ENCODE measurements around the gene TOR2A. TPM values are rescaled to one million over a fixed set of nuclear protein-coding genes. Genes with fewer than 3 reads are reported as not detected.

TOR2A gene
- total RNA-seq, 1 experiment from 2014 or later = 14.4 TPM

DNA sequence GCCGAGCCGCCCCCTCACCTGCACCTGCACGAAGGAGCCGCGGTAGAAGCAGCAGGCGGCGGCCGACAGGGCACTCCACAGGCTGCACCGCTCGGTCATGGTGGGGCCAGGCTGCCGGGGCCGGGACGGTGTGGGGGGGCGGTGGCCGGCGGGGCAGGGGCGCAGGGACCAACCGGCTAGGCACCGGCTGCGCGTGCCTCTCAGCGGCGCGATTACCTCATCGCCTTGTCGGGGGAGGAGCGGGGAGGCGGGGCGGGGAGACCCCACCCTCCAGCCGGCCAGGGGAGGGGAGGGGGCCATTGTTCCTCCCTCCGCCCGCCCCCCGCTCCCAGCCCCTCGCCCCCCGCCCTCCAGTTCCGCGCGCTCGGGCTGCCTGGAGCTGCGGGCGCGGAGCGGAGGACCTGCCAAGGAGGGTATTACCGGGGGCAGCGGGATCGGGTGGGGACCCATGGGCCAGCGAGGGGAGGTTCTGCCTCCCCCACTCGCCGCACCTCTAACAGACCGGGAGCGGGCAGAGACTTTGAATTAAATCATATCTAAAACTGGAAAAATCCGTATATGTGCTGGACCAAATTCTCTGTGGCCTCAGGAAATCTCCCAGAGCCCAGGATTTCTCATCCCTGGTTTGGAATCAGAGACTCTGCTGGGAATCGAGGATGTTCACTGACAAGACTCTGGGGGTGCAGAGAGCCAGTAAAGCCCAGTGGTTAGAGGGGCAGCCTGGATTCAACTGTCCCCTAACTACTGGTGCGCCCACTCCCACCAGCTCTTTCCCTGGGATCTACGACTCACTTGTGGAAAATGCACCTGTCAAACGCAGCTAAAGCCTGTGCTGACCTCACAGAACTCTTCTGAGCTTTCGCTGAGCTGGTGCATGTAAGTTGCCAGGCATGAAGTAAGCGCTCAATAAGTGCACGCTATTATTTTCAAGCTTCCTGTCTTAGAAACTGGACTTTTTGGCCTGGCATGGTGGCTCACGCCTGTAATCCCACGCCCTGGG is 20.3 kb upstream of the TOR2A start (continued):
- TF ChIP-seq, protein P1, sequence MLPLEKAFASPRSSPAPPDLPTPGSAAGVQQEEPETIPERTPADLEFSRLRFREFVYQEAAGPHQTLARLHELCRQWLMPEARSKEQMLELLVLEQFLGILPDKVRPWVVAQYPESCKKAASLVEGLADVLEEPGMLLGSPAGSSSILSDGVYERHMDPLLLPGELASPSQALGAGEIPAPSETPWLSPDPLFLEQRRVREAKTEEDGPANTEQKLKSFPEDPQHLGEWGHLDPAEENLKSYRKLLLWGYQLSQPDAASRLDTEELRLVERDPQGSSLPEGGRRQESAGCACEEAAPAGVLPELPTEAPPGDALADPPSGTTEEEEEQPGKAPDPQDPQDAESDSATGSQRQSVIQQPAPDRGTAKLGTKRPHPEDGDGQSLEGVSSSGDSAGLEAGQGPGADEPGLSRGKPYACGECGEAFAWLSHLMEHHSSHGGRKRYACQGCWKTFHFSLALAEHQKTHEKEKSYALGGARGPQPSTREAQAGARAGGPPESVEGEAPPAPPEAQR (CRISPR knock-in tag; IDR thresholded peaks at IDR 0.05) = no peak
- TF ChIP-seq ZNF416 (CRISPR knock-in tag; IDR thresholded peaks at IDR 0.05) (no peak), HMGA2 (CRISPR knock-in tag; IDR thresholded peaks at IDR 0.05) (no peak), SP1 (CRISPR knock-in tag; conservative IDR thresholded peaks at IDR 0.05) (no peak)
- TF ChIP-seq, protein P2, sequence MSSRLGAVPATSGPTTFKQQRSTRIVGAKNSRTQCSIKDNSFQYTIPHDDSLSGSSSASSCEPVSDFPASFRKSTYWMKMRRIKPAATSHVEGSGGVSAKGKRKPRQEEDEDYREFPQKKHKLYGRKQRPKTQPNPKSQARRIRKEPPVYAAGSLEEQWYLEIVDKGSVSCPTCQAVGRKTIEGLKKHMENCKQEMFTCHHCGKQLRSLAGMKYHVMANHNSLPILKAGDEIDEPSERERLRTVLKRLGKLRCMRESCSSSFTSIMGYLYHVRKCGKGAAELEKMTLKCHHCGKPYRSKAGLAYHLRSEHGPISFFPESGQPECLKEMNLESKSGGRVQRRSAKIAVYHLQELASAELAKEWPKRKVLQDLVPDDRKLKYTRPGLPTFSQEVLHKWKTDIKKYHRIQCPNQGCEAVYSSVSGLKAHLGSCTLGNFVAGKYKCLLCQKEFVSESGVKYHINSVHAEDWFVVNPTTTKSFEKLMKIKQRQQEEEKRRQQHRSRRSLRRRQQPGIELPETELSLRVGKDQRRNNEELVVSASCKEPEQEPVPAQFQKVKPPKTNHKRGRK (CRISPR knock-in tag; IDR thresholded peaks at IDR 0.05; ENCODE audit: borderline replicate concordance) = no peak

DNA sequence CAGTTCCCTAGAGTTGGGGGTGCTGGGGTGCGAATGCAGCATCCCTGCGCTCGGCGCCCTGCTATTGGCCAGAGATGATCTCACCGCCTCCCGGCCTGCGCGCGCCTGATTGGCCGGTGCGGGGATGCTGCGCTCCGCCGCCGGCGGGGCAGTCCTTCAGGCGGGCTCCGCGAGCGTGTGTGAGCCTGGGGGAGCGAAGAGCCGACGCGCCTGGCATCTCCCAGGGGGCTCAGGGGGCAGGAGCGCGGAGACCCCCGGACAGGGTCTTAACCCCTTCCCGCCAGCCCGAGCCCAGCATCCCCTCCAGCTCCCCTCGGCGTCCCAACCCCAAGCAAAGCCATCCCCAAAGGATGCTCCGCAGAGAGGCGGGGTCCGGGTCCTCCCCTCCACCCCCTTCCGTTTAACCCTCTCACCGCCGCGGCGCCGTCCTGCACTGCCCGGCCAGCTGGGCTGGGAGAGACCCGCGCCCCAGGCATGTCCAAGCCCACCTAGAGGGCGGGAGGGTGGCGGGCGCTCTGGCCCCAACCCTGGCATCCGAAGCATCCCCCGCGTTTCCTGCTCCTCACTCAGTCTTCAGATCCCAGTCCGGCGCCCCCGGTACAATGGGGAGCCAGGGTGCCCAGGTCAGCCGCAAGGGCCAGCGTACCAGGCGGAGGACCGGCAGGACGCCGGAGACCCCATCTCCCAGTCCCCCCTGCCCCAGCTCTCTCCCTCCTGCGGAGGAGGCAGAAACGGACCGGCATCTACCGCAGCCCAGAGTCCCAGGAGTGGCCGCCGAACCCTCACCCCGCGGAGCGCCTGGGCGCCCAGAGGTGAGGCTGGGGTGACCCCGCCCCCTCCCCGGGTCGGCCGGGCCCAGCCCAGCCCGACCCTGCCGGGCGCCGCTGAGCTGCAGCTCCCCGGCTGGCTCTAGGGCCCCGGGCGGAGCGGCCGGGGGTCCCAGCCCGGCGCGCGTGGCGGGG is 19.3 kb upstream of the TOR2A start:
- ATAC-seq (peak; percentile 84), DNase-seq (ENCODE audit: low spot score) (peak; percentile 80)
- H3K27me3 Mint-ChIP-seq (ENCODE audit: low read depth) = peaks cover 58% of the 10 kb centered on the region
- ChIA-PET POLR2A (interaction anchor here (0.5 to 1.1 kb wide), 4 partner anchors 12 to 185 kb away, joined by 3 to 4 read pairs (median 3); partner anchors contain the start of gene CDK9), CTCF (interaction anchor here (0.8 to 3.3 kb wide), 8 partner anchors 9 to 167 kb away, joined by 3 to 34 read pairs (median 10); partner anchors contain the start of genes ENG and TOR2A)
- H3K36me3 Mint-ChIP-seq = no peaks in the 10 kb centered on the region
- H3K4me1 Mint-ChIP-seq = peaks cover 4% of the 10 kb centered on the region; the same call in 1 of the 2 replicates
- H3K9me3 Mint-ChIP-seq = no peaks in the 10 kb centered on the region
- H3K27ac Mint-ChIP-seq = no peak overlapping the region
- peak overlapping the region; percentile 68 for H3K4me3 Mint-ChIP-seq
- TF ChIP-seq, protein P3, sequence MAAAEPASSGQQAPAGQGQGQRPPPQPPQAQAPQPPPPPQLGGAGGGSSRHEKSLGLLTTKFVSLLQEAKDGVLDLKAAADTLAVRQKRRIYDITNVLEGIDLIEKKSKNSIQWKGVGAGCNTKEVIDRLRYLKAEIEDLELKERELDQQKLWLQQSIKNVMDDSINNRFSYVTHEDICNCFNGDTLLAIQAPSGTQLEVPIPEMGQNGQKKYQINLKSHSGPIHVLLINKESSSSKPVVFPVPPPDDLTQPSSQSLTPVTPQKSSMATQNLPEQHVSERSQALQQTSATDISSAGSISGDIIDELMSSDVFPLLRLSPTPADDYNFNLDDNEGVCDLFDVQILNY (CRISPR knock-in tag; IDR thresholded peaks at IDR 0.05) = peak; percentile 62; the same call in 1 of the 2 replicates
- TF ChIP-seq, protein P4, sequence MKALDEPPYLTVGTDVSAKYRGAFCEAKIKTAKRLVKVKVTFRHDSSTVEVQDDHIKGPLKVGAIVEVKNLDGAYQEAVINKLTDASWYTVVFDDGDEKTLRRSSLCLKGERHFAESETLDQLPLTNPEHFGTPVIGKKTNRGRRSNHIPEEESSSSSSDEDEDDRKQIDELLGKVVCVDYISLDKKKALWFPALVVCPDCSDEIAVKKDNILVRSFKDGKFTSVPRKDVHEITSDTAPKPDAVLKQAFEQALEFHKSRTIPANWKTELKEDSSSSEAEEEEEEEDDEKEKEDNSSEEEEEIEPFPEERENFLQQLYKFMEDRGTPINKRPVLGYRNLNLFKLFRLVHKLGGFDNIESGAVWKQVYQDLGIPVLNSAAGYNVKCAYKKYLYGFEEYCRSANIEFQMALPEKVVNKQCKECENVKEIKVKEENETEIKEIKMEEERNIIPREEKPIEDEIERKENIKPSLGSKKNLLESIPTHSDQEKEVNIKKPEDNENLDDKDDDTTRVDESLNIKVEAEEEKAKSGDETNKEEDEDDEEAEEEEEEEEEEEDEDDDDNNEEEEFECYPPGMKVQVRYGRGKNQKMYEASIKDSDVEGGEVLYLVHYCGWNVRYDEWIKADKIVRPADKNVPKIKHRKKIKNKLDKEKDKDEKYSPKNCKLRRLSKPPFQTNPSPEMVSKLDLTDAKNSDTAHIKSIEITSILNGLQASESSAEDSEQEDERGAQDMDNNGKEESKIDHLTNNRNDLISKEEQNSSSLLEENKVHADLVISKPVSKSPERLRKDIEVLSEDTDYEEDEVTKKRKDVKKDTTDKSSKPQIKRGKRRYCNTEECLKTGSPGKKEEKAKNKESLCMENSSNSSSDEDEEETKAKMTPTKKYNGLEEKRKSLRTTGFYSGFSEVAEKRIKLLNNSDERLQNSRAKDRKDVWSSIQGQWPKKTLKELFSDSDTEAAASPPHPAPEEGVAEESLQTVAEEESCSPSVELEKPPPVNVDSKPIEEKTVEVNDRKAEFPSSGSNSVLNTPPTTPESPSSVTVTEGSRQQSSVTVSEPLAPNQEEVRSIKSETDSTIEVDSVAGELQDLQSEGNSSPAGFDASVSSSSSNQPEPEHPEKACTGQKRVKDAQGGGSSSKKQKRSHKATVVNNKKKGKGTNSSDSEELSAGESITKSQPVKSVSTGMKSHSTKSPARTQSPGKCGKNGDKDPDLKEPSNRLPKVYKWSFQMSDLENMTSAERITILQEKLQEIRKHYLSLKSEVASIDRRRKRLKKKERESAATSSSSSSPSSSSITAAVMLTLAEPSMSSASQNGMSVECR (CRISPR knock-in tag; IDR thresholded peaks at IDR 0.05; ENCODE audit: borderline replicate concordance) = peak; percentile 41; the same call in 1 of the 2 replicates
- TF ChIP-seq, protein P5, sequence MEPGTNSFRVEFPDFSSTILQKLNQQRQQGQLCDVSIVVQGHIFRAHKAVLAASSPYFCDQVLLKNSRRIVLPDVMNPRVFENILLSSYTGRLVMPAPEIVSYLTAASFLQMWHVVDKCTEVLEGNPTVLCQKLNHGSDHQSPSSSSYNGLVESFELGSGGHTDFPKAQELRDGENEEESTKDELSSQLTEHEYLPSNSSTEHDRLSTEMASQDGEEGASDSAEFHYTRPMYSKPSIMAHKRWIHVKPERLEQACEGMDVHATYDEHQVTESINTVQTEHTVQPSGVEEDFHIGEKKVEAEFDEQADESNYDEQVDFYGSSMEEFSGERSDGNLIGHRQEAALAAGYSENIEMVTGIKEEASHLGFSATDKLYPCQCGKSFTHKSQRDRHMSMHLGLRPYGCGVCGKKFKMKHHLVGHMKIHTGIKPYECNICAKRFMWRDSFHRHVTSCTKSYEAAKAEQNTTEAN (CRISPR knock-in tag; IDR thresholded peaks at IDR 0.05) = 0 out of 2 replicates have a peak, but pooled peaks have one; percentile 52
- TF ChIP-seq NFYB (CRISPR knock-in tag; conservative IDR thresholded peaks at IDR 0.05; ENCODE audit: low read depth) = peak; percentile 62; the same call in 1 of the 2 replicates
- TF ChIP-seq FOXP1 (CRISPR knock-in tag; IDR thresholded peaks at IDR 0.05; ENCODE audit: borderline replicate concordance) = peak; percentile 66
- TF ChIP-seq ZNF138 (CRISPR knock-in tag; conservative IDR thresholded peaks at IDR 0.05) = 0 out of 2 replicates have a peak, but pooled peaks have one; percentile 77
- TF ChIP-seq, protein P6, sequence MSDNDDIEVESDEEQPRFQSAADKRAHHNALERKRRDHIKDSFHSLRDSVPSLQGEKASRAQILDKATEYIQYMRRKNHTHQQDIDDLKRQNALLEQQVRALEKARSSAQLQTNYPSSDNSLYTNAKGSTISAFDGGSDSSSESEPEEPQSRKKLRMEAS (CRISPR knock-in tag; IDR thresholded peaks at IDR 0.05) = peak; percentile 53
- no peak for TF ChIP-seq ZNF396 (CRISPR knock-in tag; IDR thresholded peaks at IDR 0.05; ENCODE audit: borderline replicate concordance)
- TF ChIP-seq SP1 (CRISPR knock-in tag; conservative IDR thresholded peaks at IDR 0.05) = peak; percentile 69
- TF ChIP-seq ZNF423 (CRISPR knock-in tag; IDR thresholded peaks at IDR 0.05) = 0 out of 2 replicates have a peak, but pooled peaks have one; percentile 17
- no peak for TF ChIP-seq ZNF671 (CRISPR knock-in tag; IDR thresholded peaks at IDR 0.05)
- TF ChIP-seq CBFB (CRISPR knock-in tag; IDR thresholded peaks at IDR 0.05; ENCODE audit: low read depth) = no peak
- TF ChIP-seq, protein P7, sequence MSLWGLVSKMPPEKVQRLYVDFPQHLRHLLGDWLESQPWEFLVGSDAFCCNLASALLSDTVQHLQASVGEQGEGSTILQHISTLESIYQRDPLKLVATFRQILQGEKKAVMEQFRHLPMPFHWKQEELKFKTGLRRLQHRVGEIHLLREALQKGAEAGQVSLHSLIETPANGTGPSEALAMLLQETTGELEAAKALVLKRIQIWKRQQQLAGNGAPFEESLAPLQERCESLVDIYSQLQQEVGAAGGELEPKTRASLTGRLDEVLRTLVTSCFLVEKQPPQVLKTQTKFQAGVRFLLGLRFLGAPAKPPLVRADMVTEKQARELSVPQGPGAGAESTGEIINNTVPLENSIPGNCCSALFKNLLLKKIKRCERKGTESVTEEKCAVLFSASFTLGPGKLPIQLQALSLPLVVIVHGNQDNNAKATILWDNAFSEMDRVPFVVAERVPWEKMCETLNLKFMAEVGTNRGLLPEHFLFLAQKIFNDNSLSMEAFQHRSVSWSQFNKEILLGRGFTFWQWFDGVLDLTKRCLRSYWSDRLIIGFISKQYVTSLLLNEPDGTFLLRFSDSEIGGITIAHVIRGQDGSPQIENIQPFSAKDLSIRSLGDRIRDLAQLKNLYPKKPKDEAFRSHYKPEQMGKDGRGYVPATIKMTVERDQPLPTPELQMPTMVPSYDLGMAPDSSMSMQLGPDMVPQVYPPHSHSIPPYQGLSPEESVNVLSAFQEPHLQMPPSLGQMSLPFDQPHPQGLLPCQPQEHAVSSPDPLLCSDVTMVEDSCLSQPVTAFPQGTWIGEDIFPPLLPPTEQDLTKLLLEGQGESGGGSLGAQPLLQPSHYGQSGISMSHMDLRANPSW (CRISPR knock-in tag; conservative IDR thresholded peaks at IDR 0.05; ENCODE audit: low read depth) = 0 out of 2 replicates have a peak, but pooled peaks have one; percentile 18
